HPDE6-E6E7 (cell line): ENCODE data around the gene LEMD3.
"Not testable (repeated sequence)": the region's sequence is repeated elsewhere in the genome, so short reads cannot be mapped to it uniquely, and the experiment has no call there.

Experiments
- DNase-seq: peaks from one replicate; pipeline ENCODE4 v3.0.0; 2011; ENCODE audit warnings: missing footprints; ENCODE audit errors: extremely low spot score

Gene LEMD3

GRCh38 chr12:65279369-65280112 is 110.2 kb downstream of the LEMD3 start:
- DNase-seq: no peak

- no peak for DNase-seq
Measured at GRCh38 chr12:65280306-65280705, 110.9 kb downstream of the LEMD3 start.

- no peak for DNase-seq
Measured at GRCh38 chr12:65282840-65283239, 113.5 kb downstream of the LEMD3 start.

- DNase-seq: not testable (repeated sequence)
Measured at GRCh38 chr12:65285532-65285931, 116.1 kb downstream of the LEMD3 start.

GRCh38 chr12:65287426-65287825 is 118.0 kb downstream of the LEMD3 start:
- no peak for DNase-seq

- no peak for DNase-seq
Measured at GRCh38 chr12:65292241-65292640, 122.9 kb downstream of the LEMD3 start.

GRCh38 chr12:65293735-65294134 is 124.4 kb downstream of the LEMD3 start:
- DNase-seq: no peak

GRCh38 chr12:65294641-65295262 is 125.4 kb downstream of the LEMD3 start:
- DNase-seq: no peak

- no peak for DNase-seq
Measured at GRCh38 chr12:65296508-65297265, 127.3 kb downstream of the LEMD3 start.
